C1 segment of cervical spinal cord (tissue), 14 donors: ENCODE results near the gene MMGT1.
"Not testable (repeated sequence)": the region's sequence is repeated elsewhere in the genome, so short reads cannot be mapped to it uniquely, and the experiment has no call there.

ENCODE experiments used
- DNase-seq, 14 donors: peaks; one replicate each; lab custom pipeline; 2025; lab: John Stamatoyannopoulos, UW

The MMGT1 gene

DNA sequence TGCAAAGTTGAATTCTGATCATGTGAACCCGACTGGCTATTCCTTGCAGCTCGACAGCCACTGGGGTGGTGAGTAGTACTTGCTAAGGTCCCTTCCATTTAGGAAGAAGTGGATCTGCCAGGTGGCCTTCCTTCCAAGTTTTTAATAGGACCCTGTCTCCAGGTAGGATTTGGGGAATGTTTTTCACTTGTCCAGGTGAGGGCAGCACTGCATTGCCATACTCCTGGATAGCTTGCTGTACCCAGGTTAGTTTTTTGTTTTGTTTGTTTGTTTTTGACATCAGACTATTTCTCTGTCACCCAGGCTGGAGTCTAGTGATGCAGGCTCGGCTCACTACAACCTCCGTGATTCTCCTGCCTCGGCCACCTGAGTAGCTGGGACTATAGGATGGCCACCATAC, 50.4 kb downstream of the MMGT1 start:
- DNase-seq = no peak

DNA sequence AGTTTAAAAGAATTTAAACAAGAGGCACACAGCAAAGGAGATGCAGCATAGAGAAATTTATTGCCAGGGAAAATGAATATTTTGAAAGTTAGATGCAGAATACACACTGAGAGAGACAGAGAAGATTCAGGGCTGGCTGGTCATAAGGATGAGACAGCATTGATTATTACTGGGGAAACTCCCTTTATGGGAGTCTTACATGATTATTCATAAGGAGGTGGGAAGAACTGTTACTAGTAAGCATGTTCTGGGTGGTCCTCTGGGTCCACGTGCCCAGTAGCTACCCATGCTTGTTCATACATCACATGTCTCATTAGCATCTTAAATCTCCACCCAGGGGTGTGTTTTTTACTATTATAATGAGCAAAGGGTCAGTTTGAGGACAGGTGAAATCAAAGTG, 53.3 kb downstream of the MMGT1 start:
- not testable (repeated sequence) for DNase-seq

DNA sequence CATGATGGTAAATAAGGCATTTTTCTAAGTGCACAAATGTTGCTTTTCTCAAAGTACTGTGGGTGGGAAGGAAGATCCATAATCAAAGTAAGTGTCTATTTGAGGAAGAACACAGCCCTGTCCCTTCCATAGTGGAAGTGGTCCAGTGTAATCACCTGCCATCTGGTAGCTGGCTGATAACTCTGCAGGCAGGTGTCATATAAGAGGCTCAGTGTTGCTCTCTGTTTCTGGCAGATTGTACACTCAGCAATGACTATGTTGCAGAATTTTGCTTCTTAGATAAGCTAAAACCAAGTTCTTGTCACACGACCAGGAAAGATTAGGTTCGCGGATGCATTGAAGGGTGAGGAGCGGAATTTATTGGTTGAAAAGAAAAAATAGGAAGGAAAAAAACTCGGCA, 59.4 kb downstream of the MMGT1 start:
- peak in 1 of 14 donors; percentile 57 for DNase-seq
